ENCODE measurements around the gene FKBP6. TPM values are rescaled to one million over a fixed set of nuclear protein-coding genes. Genes with fewer than 3 reads are reported as not detected.

FKBP6 gene
- total and polyA plus RNA-seq, 4 donors, result 0.10 TPM; not detected in 3

- no peak for DNase-seq
- H3K27ac ChIP-seq (ENCODE audit: low read depth in 1 of 2, low read length in 2 of 2), result no peak overlapping the region
- H3K9me3 ChIP-seq (ENCODE audit: control insufficient read depth, low read length), result no peaks in the 10 kb centered on the region
- no peaks in the 10 kb centered on the region for H3K36me3 ChIP-seq (ENCODE audit: control insufficient read depth in 1 of 2, insufficient read depth in 2 of 2, low read length in 1 of 2)
- 32 to 35% methylated on average over 11 of the region's 11 CpGs for WGBS, 2 donors
- no peak overlapping the region for H3K4me3 ChIP-seq (ENCODE audit: low read length in 2 of 2)
- no peaks in the 10 kb centered on the region for H3K4me1 ChIP-seq (ENCODE audit: control insufficient read depth in 1 of 2, insufficient read depth in 2 of 2, low read length in 2 of 2)
- intact Hi-C loops (cut with DNase I), result no loop called here
- H3K27me3 ChIP-seq (ENCODE audit: control insufficient read depth in 1 of 2, insufficient read depth in 2 of 2, low read length in 1 of 2), result no peaks in the 10 kb centered on the region
- no peak for ATAC-seq (ENCODE audit: low FRiP score)
Observed at GRCh38 chr7:73329861-73330581, 2.1 kb downstream of the FKBP6 start.

GRCh38 chr7:73330772-73331171, 2.8 kb downstream of the FKBP6 start:
- intact Hi-C loops (cut with DNase I), result no loop called here
- ATAC-seq (ENCODE audit: low FRiP score) (no peak), DNase-seq (no peak)
- Histone ChIP-seq H3K27me3 (ENCODE audit: control insufficient read depth in 1 of 2, insufficient read depth in 2 of 2, low read length in 1 of 2) (no peaks in the 10 kb centered on the region), H3K9me3 (ENCODE audit: control insufficient read depth, low read length) (no peaks in the 10 kb centered on the region), H3K36me3 (ENCODE audit: control insufficient read depth in 1 of 2, insufficient read depth in 2 of 2, low read length in 1 of 2) (no peaks in the 10 kb centered on the region), H3K4me3 (ENCODE audit: low read length in 2 of 2) (no peak overlapping the region), H3K27ac (ENCODE audit: low read depth in 1 of 2, low read length in 2 of 2) (no peak overlapping the region), H3K4me1 (ENCODE audit: control insufficient read depth in 1 of 2, insufficient read depth in 2 of 2, low read length in 2 of 2) (no peaks in the 10 kb centered on the region)
- WGBS, 2 donors, result 64 to 66% methylated on average over 6 of the region's 6 CpGs

GRCh38 chr7:73332447-73332846, 4.5 kb downstream of the FKBP6 start:
- Histone ChIP-seq H3K27me3 (ENCODE audit: control insufficient read depth in 1 of 2, insufficient read depth in 2 of 2, low read length in 1 of 2) (no peaks in the 10 kb centered on the region), H3K36me3 (ENCODE audit: control insufficient read depth in 1 of 2, insufficient read depth in 2 of 2, low read length in 1 of 2) (no peaks in the 10 kb centered on the region), H3K4me3 (ENCODE audit: low read length in 2 of 2) (no peak overlapping the region), H3K9me3 (ENCODE audit: control insufficient read depth, low read length) (no peaks in the 10 kb centered on the region), H3K27ac (ENCODE audit: low read depth in 1 of 2, low read length in 2 of 2) (no peak overlapping the region), H3K4me1 (ENCODE audit: control insufficient read depth in 1 of 2, insufficient read depth in 2 of 2, low read length in 2 of 2) (no peaks in the 10 kb centered on the region)
- intact Hi-C loops (cut with DNase I), result no loop called here
- WGBS, 2 donors, result 70 to 81% methylated on average over 6 of the region's 6 CpGs
- DNase-seq (no peak), ATAC-seq (ENCODE audit: low FRiP score) (no peak)

GRCh38 chr7:73338321-73338720, 10.4 kb downstream of the FKBP6 start:
- WGBS, 2 donors, result 11 to 19% methylated on average over 10 of the region's 10 CpGs
- ATAC-seq (ENCODE audit: low FRiP score) (no peak), DNase-seq (no peak)
- no peaks in the 10 kb centered on the region for H3K9me3 ChIP-seq (ENCODE audit: control insufficient read depth, low read length)
- intact Hi-C loops (cut with DNase I), result no loop called here
- H3K36me3 ChIP-seq (ENCODE audit: control insufficient read depth in 1 of 2, insufficient read depth in 2 of 2, low read length in 1 of 2), result no peaks in the 10 kb centered on the region
- no peak overlapping the region for H3K27ac ChIP-seq (ENCODE audit: low read depth in 1 of 2, low read length in 2 of 2)
- H3K27me3 ChIP-seq (ENCODE audit: control insufficient read depth in 1 of 2, insufficient read depth in 2 of 2, low read length in 1 of 2), result no peaks in the 10 kb centered on the region
- no peaks in the 10 kb centered on the region for H3K4me1 ChIP-seq (ENCODE audit: control insufficient read depth in 1 of 2, insufficient read depth in 2 of 2, low read length in 2 of 2)
- no peak overlapping the region for H3K4me3 ChIP-seq (ENCODE audit: low read length in 2 of 2)

- DNase-seq (no peak), ATAC-seq (ENCODE audit: low FRiP score) (no peak)
- intact Hi-C loops (cut with DNase I), result no loop called here
- Histone ChIP-seq H3K27ac (ENCODE audit: low read depth in 1 of 2, low read length in 2 of 2) (no peak overlapping the region), H3K27me3 (ENCODE audit: control insufficient read depth in 1 of 2, insufficient read depth in 2 of 2, low read length in 1 of 2) (no peaks in the 10 kb centered on the region), H3K36me3 (ENCODE audit: control insufficient read depth in 1 of 2, insufficient read depth in 2 of 2, low read length in 1 of 2) (no peaks in the 10 kb centered on the region), H3K9me3 (ENCODE audit: control insufficient read depth, low read length) (no peaks in the 10 kb centered on the region), H3K4me3 (ENCODE audit: low read length in 2 of 2) (no peak overlapping the region), H3K4me1 (ENCODE audit: control insufficient read depth in 1 of 2, insufficient read depth in 2 of 2, low read length in 2 of 2) (no peaks in the 10 kb centered on the region)
- WGBS, 2 donors, result 75 to 79% methylated on average over 7 of the region's 7 CpGs
Observed at GRCh38 chr7:73340514-73340913, 12.6 kb downstream of the FKBP6 start.

- 48% methylated on average over 8 of the region's 8 CpGs for WGBS, 2 donors
- ATAC-seq (ENCODE audit: low FRiP score), result no peak
- no peak overlapping the region for H3K27ac ChIP-seq (ENCODE audit: low read depth in 1 of 2, low read length in 2 of 2)
- no peaks in the 10 kb centered on the region for H3K36me3 ChIP-seq (ENCODE audit: control insufficient read depth in 1 of 2, insufficient read depth in 2 of 2, low read length in 1 of 2)
- no peaks in the 10 kb centered on the region for H3K9me3 ChIP-seq (ENCODE audit: control insufficient read depth, low read length)
- intact Hi-C loops (cut with DNase I), result loop anchor here (1.0 to 2.0 kb wide), 2 partner anchors 109 to 111 kb away; no protein-coding TSS in a partner anchor
- DNase-seq, result no peak
- H3K4me3 ChIP-seq (ENCODE audit: low read length in 2 of 2), result no peak overlapping the region
- H3K27me3 ChIP-seq (ENCODE audit: control insufficient read depth in 1 of 2, insufficient read depth in 2 of 2, low read length in 1 of 2), result no peaks in the 10 kb centered on the region
- H3K4me1 ChIP-seq (ENCODE audit: control insufficient read depth in 1 of 2, insufficient read depth in 2 of 2, low read length in 2 of 2), result no peaks in the 10 kb centered on the region
Observed at GRCh38 chr7:73341877-73342276, 13.9 kb downstream of the FKBP6 start.

GRCh38 chr7:73342645-73343044, 14.7 kb downstream of the FKBP6 start:
- no peaks in the 10 kb centered on the region for H3K4me1 ChIP-seq (ENCODE audit: control insufficient read depth in 1 of 2, insufficient read depth in 2 of 2, low read length in 2 of 2)
- H3K27me3 ChIP-seq (ENCODE audit: control insufficient read depth in 1 of 2, insufficient read depth in 2 of 2, low read length in 1 of 2), result no peaks in the 10 kb centered on the region
- intact Hi-C loops (cut with DNase I), result loop anchor here (1.0 to 2.0 kb wide), 2 partner anchors 109 to 110 kb away; no protein-coding TSS in a partner anchor
- no peak overlapping the region for H3K4me3 ChIP-seq (ENCODE audit: low read length in 2 of 2)
- no peaks in the 10 kb centered on the region for H3K9me3 ChIP-seq (ENCODE audit: control insufficient read depth, low read length)
- no peaks in the 10 kb centered on the region for H3K36me3 ChIP-seq (ENCODE audit: control insufficient read depth in 1 of 2, insufficient read depth in 2 of 2, low read length in 1 of 2)
- 13 to 18% methylated on average over 8 of the region's 8 CpGs for WGBS, 2 donors
- DNase-seq (no peak), ATAC-seq (ENCODE audit: low FRiP score) (peak; percentile 60)
- no peak overlapping the region for H3K27ac ChIP-seq (ENCODE audit: low read depth in 1 of 2, low read length in 2 of 2)

- no peak for ATAC-seq (ENCODE audit: low FRiP score)
- Histone ChIP-seq H3K4me3 (ENCODE audit: low read length in 2 of 2) (no peak overlapping the region), H3K9me3 (ENCODE audit: control insufficient read depth, low read length) (no peaks in the 10 kb centered on the region), H3K27ac (ENCODE audit: low read depth in 1 of 2, low read length in 2 of 2) (no peak overlapping the region), H3K4me1 (ENCODE audit: control insufficient read depth in 1 of 2, insufficient read depth in 2 of 2, low read length in 2 of 2) (no peaks in the 10 kb centered on the region), H3K36me3 (ENCODE audit: control insufficient read depth in 1 of 2, insufficient read depth in 2 of 2, low read length in 1 of 2) (no peaks in the 10 kb centered on the region), H3K27me3 (ENCODE audit: control insufficient read depth in 1 of 2, insufficient read depth in 2 of 2, low read length in 1 of 2) (no peaks in the 10 kb centered on the region)
- DNase-seq, result no peak
- intact Hi-C loops (cut with DNase I), result loop anchor here in 1 of 2 donors (2.0 kb wide), 1 partner anchor 109 kb away; no protein-coding TSS in a partner anchor
- 89 to 97% methylated on average over 7 of the region's 7 CpGs for WGBS, 2 donors
Observed at GRCh38 chr7:73343671-73344380, 15.9 kb downstream of the FKBP6 start.

GRCh38 chr7:73345538-73345937, 17.6 kb downstream of the FKBP6 start:
- ATAC-seq (ENCODE audit: low FRiP score) (no peak), DNase-seq (no peak)
- Histone ChIP-seq H3K4me1 (ENCODE audit: control insufficient read depth in 1 of 2, insufficient read depth in 2 of 2, low read length in 2 of 2) (no peaks in the 10 kb centered on the region), H3K36me3 (ENCODE audit: control insufficient read depth in 1 of 2, insufficient read depth in 2 of 2, low read length in 1 of 2) (no peaks in the 10 kb centered on the region), H3K9me3 (ENCODE audit: control insufficient read depth, low read length) (no peaks in the 10 kb centered on the region), H3K27ac (ENCODE audit: low read depth in 1 of 2, low read length in 2 of 2) (no peak overlapping the region), H3K4me3 (ENCODE audit: low read length in 2 of 2) (no peak overlapping the region), H3K27me3 (ENCODE audit: control insufficient read depth in 1 of 2, insufficient read depth in 2 of 2, low read length in 1 of 2) (no peaks in the 10 kb centered on the region)
- WGBS, 2 donors, result 66% methylated on average over 4 of the region's 4 CpGs
- intact Hi-C loops (cut with DNase I), result no loop called here

Measured in aorta (tissue), 5 donors.